ENCODE data around the gene PLEK. TPM values are rescaled to one million over a fixed set of nuclear protein-coding genes. Genes with fewer than 3 reads are reported as not detected.

Gene PLEK
- polyA plus RNA-seq, 1 experiment = 0.06 TPM

- no peaks in the 10 kb centered on the region for H3K9me3 ChIP-seq (ENCODE audit: control insufficient read depth, insufficient read depth, low read length)
- H3K27me3 ChIP-seq (ENCODE audit: control insufficient read depth, insufficient read depth, low read length) = peaks cover 48% of the 10 kb centered on the region
- ChIA-PET POLR2A (no interaction called here), CTCF (interaction anchor here (1.1 kb wide), 1 partner anchor 21 kb away, joined by 3 read pairs; no protein-coding TSS in a partner anchor)
- no peak overlapping the region for H3K4me3 ChIP-seq (ENCODE audit: low read depth, low read length)
- no peak for TF ChIP-seq CTCF (IDR thresholded peaks at IDR 0.05; ENCODE audit: low read depth, low read length)
- no peak for DNase-seq (ENCODE audit: low read depth, low spot score)
- no peak overlapping the region for H3K27ac ChIP-seq (ENCODE audit: low read depth, low read length)
These were observed 14.2 kb downstream of the PLEK start for GRCh38 chr2:68379184-68379708.

- Histone ChIP-seq H3K9me3 (ENCODE audit: control insufficient read depth, insufficient read depth, low read length) (no peaks in the 10 kb centered on the region), H3K27ac (ENCODE audit: low read depth, low read length) (no peak overlapping the region), H3K27me3 (ENCODE audit: control insufficient read depth, insufficient read depth, low read length) (peaks cover 50% of the 10 kb centered on the region), H3K4me3 (ENCODE audit: low read depth, low read length) (no peak overlapping the region)
- ChIA-PET CTCF (no interaction called here), POLR2A (no interaction called here)
- no peak for TF ChIP-seq CTCF (IDR thresholded peaks at IDR 0.05; ENCODE audit: low read depth, low read length)
- DNase-seq (ENCODE audit: low read depth, low spot score) = no peak
These were observed 18.7 kb downstream of the PLEK start for GRCh38 chr2:68383778-68384177.

GRCh38 chr2:68384485-68385107 is 19.5 kb downstream of the PLEK start:
- DNase-seq (ENCODE audit: low read depth, low spot score) = no peak
- Histone ChIP-seq H3K9me3 (ENCODE audit: control insufficient read depth, insufficient read depth, low read length) (no peaks in the 10 kb centered on the region), H3K27ac (ENCODE audit: low read depth, low read length) (no peak overlapping the region), H3K4me3 (ENCODE audit: low read depth, low read length) (no peak overlapping the region), H3K27me3 (ENCODE audit: control insufficient read depth, insufficient read depth, low read length) (peaks cover 54% of the 10 kb centered on the region)
- no peak for TF ChIP-seq CTCF (IDR thresholded peaks at IDR 0.05; ENCODE audit: low read depth, low read length)
- CTCF ChIA-PET = no interaction called here
- POLR2A ChIA-PET = no interaction called here

- Histone ChIP-seq H3K4me3 (ENCODE audit: low read depth, low read length) (no peak overlapping the region), H3K27me3 (ENCODE audit: control insufficient read depth, insufficient read depth, low read length) (peaks cover 50% of the 10 kb centered on the region), H3K9me3 (ENCODE audit: control insufficient read depth, insufficient read depth, low read length) (no peaks in the 10 kb centered on the region), H3K27ac (ENCODE audit: low read depth, low read length) (no peak overlapping the region)
- ChIA-PET CTCF (no interaction called here), POLR2A (no interaction called here)
- no peak for TF ChIP-seq CTCF (IDR thresholded peaks at IDR 0.05; ENCODE audit: low read depth, low read length)
- no peak for DNase-seq (ENCODE audit: low read depth, low spot score)
These were observed 20.3 kb downstream of the PLEK start for GRCh38 chr2:68385220-68385906.

- no peak overlapping the region for H3K4me3 ChIP-seq (ENCODE audit: low read depth, low read length)
- no peak for DNase-seq (ENCODE audit: low read depth, low spot score)
- CTCF ChIA-PET = no interaction called here
- POLR2A ChIA-PET = no interaction called here
- H3K27me3 ChIP-seq (ENCODE audit: control insufficient read depth, insufficient read depth, low read length) = peaks cover 48% of the 10 kb centered on the region
- H3K9me3 ChIP-seq (ENCODE audit: control insufficient read depth, insufficient read depth, low read length) = no peaks in the 10 kb centered on the region
- no peak overlapping the region for H3K27ac ChIP-seq (ENCODE audit: low read depth, low read length)
- no peak for TF ChIP-seq CTCF (IDR thresholded peaks at IDR 0.05; ENCODE audit: low read depth, low read length)
These were observed 20.8 kb downstream of the PLEK start for GRCh38 chr2:68385907-68386287.
